Sigmoid colon (tissue), 7 donors: Measurements from ENCODE around the gene CPT2. TPM values are rescaled to one million over a fixed set of nuclear protein-coding genes. Genes with fewer than 3 reads are reported as not detected.

Source experiments
- DNase-seq: peaks from one replicate; pipeline ENCODE4 v3.0.0-alpha.2; 2019
- H3K27ac ChIP-seq, 4 donors: fragments of 200-600 bp; sonication (generic); one replicate each; pipeline ENCODE4 v1.5.1; 2016 to 2019; ENCODE audit warnings: mild to moderate bottlenecking in 1 of 4
- H3K27me3 ChIP-seq, 3 donors: fragments of 200-600 bp; sonication (generic); one replicate each; pipeline ENCODE4 v1.5.1; 2019; ENCODE audit warnings: mild to moderate bottlenecking in 1 of 3
- H3K36me3 ChIP-seq, 4 donors: fragments of 200-600 bp; sonication (generic); one replicate each; pipeline ENCODE4 v1.5.1; 2016 to 2019
- H3K4me1 ChIP-seq, 4 donors: fragments of 200-600 bp; sonication (generic); one replicate each; pipeline ENCODE4 v1.5.1; 2017 to 2019
- H3K4me3 ChIP-seq, 4 donors: fragments of 200-600 bp; sonication (generic); one replicate each; pipeline ENCODE4 v1.5.1; 2017 to 2019; ENCODE audit warnings: mild to moderate bottlenecking in 2 of 4, moderate library complexity in 1 of 4
- H3K9me3 ChIP-seq, 4 donors: fragments of 200-600 bp in 3 of 4; sonication (generic) in 3 of 4; one replicate each; pipeline versions ENCODE4 v1.5.1 to v1.6.1; 2013 to 2019
- EP300 ChIP-seq, 4 donors: sonication (generic); formaldehyde crosslinking; IDR thresholded peaks; one replicate each; pipeline ENCODE4 v1.6.1; 2017; ENCODE audit warnings: antibody characterized with exemption in 4 of 4
- POLR2A ChIP-seq, 2 donors: fragments of 450-650 bp; IDR thresholded peaks; one replicate each; pipeline ENCODE4 v1.6.1; 2016; ENCODE audit warnings: antibody characterized with exemption in 2 of 2, mild to moderate bottlenecking in 2 of 2, moderate library complexity in 2 of 2
- POLR2AphosphoS5 ChIP-seq, 4 donors: sonication (generic); formaldehyde crosslinking; IDR thresholded peaks; one replicate each; pipeline ENCODE4 v1.6.1; 2017; ENCODE audit warnings: antibody characterized with exemption in 4 of 4
- WGBS, 2 donors: extraction: QIAGEN DNeasy Blood & Tissue Kit; methylation state at CpG; one replicate each; pipeline ENCODE4 v1.1.7; 2013; 5-methylcytosine and 5-hydroxymethylcytosine counted together
- intact Hi-C: fragments of 100-400 bp; cut with DNase I; formaldehyde crosslinking; loops from one replicate; pipeline ENCODE4 v1.15.1; 2023
- polyA plus RNA-seq, 3 donors: library from polyadenylated mRNA; stranded (reverse); fragments of 200-250 nt; gene quantifications; one replicate each; pipeline ENCODE4 v1.2.3, GENCODE V29; 2013
- total RNA-seq, 4 donors: library from RNA; depleted of rRNA; stranded (reverse); fragments of >200 nt; gene quantifications; one replicate each; pipeline ENCODE4 v1.1.0, GENCODE V29; 2016
- TF ChIP-seq, protein P1 (sequence below), 4 experiments: fragments of 450-650 bp in 3 of 4; fragments of 200-600 bp in 1 of 4; IDR thresholded peaks; one replicate each; pipeline ENCODE4 v1.5.1; 2016 to 2019; ENCODE audit warnings: antibody characterized with exemption in 4 of 4, mild to moderate bottlenecking in 3 of 4, moderate library complexity in 2 of 4
- donor health status: healthy with polysubstance abuse.
- donor health status: Bipolar disorder and iron deficiency.
- donor health status: healthy.

Gene CPT2
- total and polyA plus RNA-seq, 7 donors = 8.0 to 78.8 (median 14.1) TPM

DNA sequence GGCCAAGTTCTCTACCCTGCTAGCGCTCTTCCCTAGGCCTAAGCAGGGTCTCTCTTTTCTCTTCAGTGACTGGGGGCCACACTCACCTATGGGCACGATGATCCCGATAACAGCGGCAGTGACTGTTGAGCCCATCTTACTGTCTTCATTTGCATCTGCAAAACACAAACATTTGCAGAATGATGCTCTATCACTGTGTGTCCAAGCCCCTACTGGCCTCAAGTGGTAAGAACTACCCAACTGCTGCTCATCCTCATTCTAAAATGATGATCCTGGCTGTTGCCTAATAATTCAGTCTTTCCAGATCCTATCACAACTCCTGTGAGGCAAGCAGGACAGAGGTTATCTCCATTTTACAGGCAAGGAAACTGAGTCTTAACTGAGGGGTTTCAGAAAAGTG lies 58.4 kb downstream of the CPT2 start:
- WGBS, 2 donors = 97 to 99% methylated on average over 4 of the region's 4 CpGs
- Histone ChIP-seq H3K4me3 (no peak overlapping the region), H3K4me1 (no peaks in the 10 kb centered on the region), H3K27me3 (no peaks in the 10 kb centered on the region), H3K36me3 (no peaks in the 10 kb centered on the region), H3K9me3 (no peaks in the 10 kb centered on the region), H3K27ac (no peak overlapping the region)
- intact Hi-C loops = no loop called here
- no peak for DNase-seq
- TF ChIP-seq EP300 (IDR thresholded peaks at IDR 0.05) (no peak), POLR2A (IDR thresholded peaks at IDR 0.05) (no peak)
- TF ChIP-seq, protein P1, sequence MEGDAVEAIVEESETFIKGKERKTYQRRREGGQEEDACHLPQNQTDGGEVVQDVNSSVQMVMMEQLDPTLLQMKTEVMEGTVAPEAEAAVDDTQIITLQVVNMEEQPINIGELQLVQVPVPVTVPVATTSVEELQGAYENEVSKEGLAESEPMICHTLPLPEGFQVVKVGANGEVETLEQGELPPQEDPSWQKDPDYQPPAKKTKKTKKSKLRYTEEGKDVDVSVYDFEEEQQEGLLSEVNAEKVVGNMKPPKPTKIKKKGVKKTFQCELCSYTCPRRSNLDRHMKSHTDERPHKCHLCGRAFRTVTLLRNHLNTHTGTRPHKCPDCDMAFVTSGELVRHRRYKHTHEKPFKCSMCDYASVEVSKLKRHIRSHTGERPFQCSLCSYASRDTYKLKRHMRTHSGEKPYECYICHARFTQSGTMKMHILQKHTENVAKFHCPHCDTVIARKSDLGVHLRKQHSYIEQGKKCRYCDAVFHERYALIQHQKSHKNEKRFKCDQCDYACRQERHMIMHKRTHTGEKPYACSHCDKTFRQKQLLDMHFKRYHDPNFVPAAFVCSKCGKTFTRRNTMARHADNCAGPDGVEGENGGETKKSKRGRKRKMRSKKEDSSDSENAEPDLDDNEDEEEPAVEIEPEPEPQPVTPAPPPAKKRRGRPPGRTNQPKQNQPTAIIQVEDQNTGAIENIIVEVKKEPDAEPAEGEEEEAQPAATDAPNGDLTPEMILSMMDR (IDR thresholded peaks at IDR 0.05) = no peak

DNA sequence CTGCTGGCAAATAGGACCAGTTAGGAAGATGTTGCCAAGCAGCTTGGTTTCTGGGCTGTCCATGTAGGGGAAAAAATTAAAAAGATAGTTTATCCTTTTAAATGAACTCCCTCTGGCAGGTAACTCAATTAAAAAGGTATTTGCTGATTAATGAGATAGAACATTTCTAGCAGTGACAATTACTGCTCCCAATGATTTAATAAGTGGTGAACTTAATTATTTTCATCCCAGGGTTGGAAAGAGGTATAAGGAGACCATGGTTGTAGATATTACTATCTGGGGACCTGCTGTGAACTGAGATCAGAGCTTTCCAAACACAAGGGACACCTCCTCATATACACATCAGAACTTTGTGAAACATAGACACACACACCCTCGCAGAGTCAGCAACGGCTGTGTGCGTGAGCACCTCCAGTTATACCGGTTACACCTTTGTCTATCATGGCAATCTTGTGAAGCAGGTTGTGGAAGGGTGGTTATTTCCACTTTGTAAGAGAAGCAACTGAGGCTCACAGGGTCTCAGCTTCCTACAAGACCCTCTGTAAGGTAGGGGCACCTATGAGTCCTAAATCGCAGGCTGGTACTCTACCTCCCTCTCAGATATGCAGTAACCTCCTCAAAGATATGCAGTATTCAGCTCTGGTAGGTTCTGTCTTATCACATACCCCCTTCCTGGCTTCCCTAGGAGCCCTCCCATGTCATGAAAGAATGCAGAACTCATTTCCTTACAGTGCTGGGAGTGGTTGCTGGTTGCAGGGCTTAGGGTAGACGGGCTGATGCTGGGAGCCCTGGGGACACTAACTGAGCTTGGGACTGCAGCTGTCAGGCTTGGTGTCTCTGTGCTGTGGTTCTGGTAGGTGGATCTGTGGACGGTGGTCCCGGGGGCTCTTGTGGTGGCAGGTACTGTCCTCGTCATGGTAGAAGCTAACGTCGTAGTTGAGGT lies 60.2 kb downstream of the CPT2 start:
- no peaks in the 10 kb centered on the region for H3K27me3 ChIP-seq
- no peak overlapping the region for H3K4me3 ChIP-seq
- intact Hi-C loops = no loop called here
- H3K27ac ChIP-seq = no peak overlapping the region
- no peaks in the 10 kb centered on the region for H3K36me3 ChIP-seq
- DNase-seq = no peak
- 94 to 95% methylated on average over 11 of the region's 11 CpGs for WGBS, 2 donors
- TF ChIP-seq POLR2AphosphoS5 (IDR thresholded peaks at IDR 0.05) (no peak), POLR2A (IDR thresholded peaks at IDR 0.05) (no peak), EP300 (IDR thresholded peaks at IDR 0.05) (no peak)
- H3K9me3 ChIP-seq = no peaks in the 10 kb centered on the region
- no peaks in the 10 kb centered on the region for H3K4me1 ChIP-seq

DNA sequence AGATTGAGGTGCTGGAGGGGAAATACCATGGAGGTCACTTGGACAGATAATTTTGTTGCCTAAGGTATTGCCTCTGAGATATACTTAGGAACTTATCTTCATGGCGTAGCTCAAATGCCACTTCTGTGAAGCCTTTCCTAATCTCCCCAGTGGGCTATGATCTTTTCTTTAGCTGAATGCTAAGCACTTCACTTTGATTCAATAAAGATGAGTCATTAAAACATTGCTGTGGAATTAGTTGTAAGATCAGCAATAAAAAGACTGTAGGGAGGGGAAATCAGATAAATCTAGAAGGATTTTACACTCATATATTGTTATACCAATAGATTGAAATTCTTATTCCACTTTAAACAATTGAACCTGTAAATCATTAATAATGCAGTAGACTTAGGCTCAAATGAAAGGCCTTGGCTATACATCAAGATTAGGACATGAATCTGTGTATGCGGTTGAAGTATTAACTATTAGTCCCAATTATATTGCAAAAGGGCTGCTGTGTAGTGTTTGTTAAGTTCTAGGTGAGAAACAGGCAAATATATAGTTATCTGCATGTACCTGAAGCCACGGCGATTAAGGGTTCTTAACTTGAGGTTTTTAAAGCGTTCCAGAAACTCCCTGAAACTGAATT lies 60.9 kb downstream of the CPT2 start:
- no peak overlapping the region for H3K27ac ChIP-seq
- no peak for DNase-seq
- H3K36me3 ChIP-seq = no peaks in the 10 kb centered on the region
- intact Hi-C loops = no loop called here
- H3K4me1 ChIP-seq = no peaks in the 10 kb centered on the region
- no peak overlapping the region for H3K4me3 ChIP-seq
- no peaks in the 10 kb centered on the region for H3K9me3 ChIP-seq
- no peaks in the 10 kb centered on the region for H3K27me3 ChIP-seq
- TF ChIP-seq, protein P1 (IDR thresholded peaks at IDR 0.05) = no peak
- TF ChIP-seq POLR2A (IDR thresholded peaks at IDR 0.05) (no peak), POLR2AphosphoS5 (IDR thresholded peaks at IDR 0.05) (no peak), EP300 (IDR thresholded peaks at IDR 0.05) (no peak)
- WGBS, 2 donors = 93 to 96% methylated on average over 5 of the region's 5 CpGs

DNA sequence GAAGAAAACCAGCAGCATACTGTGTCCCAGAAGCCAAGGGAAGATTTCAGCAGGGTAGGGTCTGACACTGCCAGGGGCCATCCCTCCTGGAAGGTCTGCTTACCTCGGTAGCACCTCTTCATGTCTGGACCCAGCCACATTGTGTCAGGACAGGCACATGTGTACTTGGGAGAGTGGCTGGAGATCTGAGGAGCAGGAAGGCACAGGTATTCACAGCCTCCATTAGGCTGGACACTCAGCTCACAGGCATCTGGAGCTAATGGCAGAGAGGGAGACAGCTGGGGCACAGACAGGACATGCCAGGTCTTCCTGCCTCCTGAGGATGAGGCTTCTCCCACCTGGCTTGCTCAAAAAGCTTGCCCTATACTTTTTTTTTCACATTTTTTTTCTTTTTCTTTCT lies 61.6 kb downstream of the CPT2 start:
- Histone ChIP-seq H3K4me3 (no peak overlapping the region), H3K27me3 (no peaks in the 10 kb centered on the region), H3K27ac (no peak overlapping the region), H3K9me3 (no peaks in the 10 kb centered on the region), H3K36me3 (no peaks in the 10 kb centered on the region), H3K4me1 (no peaks in the 10 kb centered on the region)
- TF ChIP-seq, protein P1 (IDR thresholded peaks at IDR 0.05) = no peak
- TF ChIP-seq POLR2A (IDR thresholded peaks at IDR 0.05) = no peak
- no peak for TF ChIP-seq EP300 (IDR thresholded peaks at IDR 0.05)
- no peak for TF ChIP-seq POLR2AphosphoS5 (IDR thresholded peaks at IDR 0.05)
- 84 to 87% methylated on average over 1 of the region's 1 CpG for WGBS, 2 donors
- DNase-seq = no peak
- intact Hi-C loops = no loop called here

DNA sequence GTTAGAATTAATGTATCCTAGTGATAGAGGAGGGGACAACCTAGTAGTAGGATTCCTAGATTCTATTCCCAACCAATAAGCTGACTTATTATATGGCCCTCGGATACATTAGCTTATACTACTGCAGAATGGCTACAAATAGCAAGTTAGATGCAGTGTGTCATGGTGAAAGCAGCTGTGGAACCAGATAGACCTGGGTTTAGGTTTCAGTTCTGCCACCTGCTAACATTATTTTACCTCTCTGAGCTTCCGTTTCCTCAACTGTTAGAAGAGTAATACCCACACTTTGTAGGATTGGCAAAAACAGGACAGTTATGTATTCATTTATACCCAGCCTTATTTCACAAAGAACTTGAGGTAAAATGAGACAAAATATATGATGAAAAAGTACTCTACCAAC lies 63.3 kb downstream of the CPT2 start:
- 92 to 93% methylated on average over 2 of the region's 2 CpGs for WGBS, 2 donors
- Histone ChIP-seq H3K27ac (no peak overlapping the region), H3K4me3 (no peak overlapping the region), H3K36me3 (no peaks in the 10 kb centered on the region), H3K27me3 (no peaks in the 10 kb centered on the region), H3K9me3 (no peaks in the 10 kb centered on the region), H3K4me1 (no peaks in the 10 kb centered on the region)
- TF ChIP-seq, protein P1 (IDR thresholded peaks at IDR 0.05) = no peak
- TF ChIP-seq POLR2A (IDR thresholded peaks at IDR 0.05) (no peak), POLR2AphosphoS5 (IDR thresholded peaks at IDR 0.05) (no peak)
- DNase-seq = no peak
- intact Hi-C loops = no loop called here
